Small intestine (tissue), 7 donors: Measurements from ENCODE around the gene DRAP1. TPM values are rescaled to one million over a fixed set of nuclear protein-coding genes. Genes with fewer than 3 reads are reported as not detected.
"Not testable (repeated sequence)": the region's sequence is repeated elsewhere in the genome, so short reads cannot be mapped to it uniquely, and the experiment has no call there.

ENCODE experiments used
- DNase-seq, 2 donors: peaks; one replicate each; pipeline versions ENCODE4 v3.0.0 to v3.0.0-alpha.2; 2013
- FAIRE-seq: peaks from 2 replicates; lab custom pipeline; 2012; peaks lifted over from hg19 to GRCh38; lab: Jason Lieb, UNC
- H3K27ac ChIP-seq, 3 donors: one replicate each; pipeline ENCODE4 v1.5.1; 2013; ENCODE audit warnings: low read length in 2 of 3, mild to moderate bottlenecking in 2 of 3, control low read depth in 1 of 3, inconsistent platforms in 1 of 3, low read depth in 1 of 3, moderate library complexity in 1 of 3
- H3K27me3 ChIP-seq, 3 donors: one replicate each; pipeline ENCODE4 v1.6.1; 2013; ENCODE audit warnings: low read length in 3 of 3, inconsistent platforms in 1 of 3; ENCODE audit not compliant: control insufficient read depth in 3 of 3, insufficient read depth in 3 of 3
- H3K36me3 ChIP-seq, 3 donors: one replicate each; pipeline ENCODE4 v1.6.1; 2013; ENCODE audit warnings: low read length in 3 of 3, inconsistent platforms in 1 of 3, low read depth in 1 of 3, mild to moderate bottlenecking in 1 of 3, moderate library complexity in 1 of 3; ENCODE audit not compliant: control insufficient read depth in 3 of 3, insufficient read depth in 2 of 3
- H3K4me1 ChIP-seq, 3 donors: one replicate each; pipeline ENCODE4 v1.6.1; 2013; ENCODE audit warnings: low read length in 2 of 3, inconsistent platforms in 1 of 3, low read depth in 1 of 3, mild to moderate bottlenecking in 1 of 3, moderate library complexity in 1 of 3; ENCODE audit not compliant: control insufficient read depth in 3 of 3, insufficient read depth in 2 of 3
- H3K4me3 ChIP-seq, 3 donors: one replicate each; pipeline ENCODE4 v1.5.1; 2013; ENCODE audit warnings: low read length in 3 of 3, control low read depth in 1 of 3, inconsistent platforms in 1 of 3, low read depth in 1 of 3, mild to moderate bottlenecking in 1 of 3, moderate library complexity in 1 of 3
- H3K9me3 ChIP-seq, 2 donors: one replicate each; pipeline ENCODE4 v1.6.1; 2013; ENCODE audit warnings: low read depth in 1 of 2, low read length in 1 of 2; ENCODE audit not compliant: control insufficient read depth in 2 of 2, insufficient read depth in 1 of 2
- WGBS, 3 donors: extraction: QIAGEN DNeasy Blood & Tissue Kit; methylation state at CpG; one replicate each; pipeline ENCODE4 v1.1.7; 2013; 5-methylcytosine and 5-hydroxymethylcytosine counted together
- polyA plus RNA-seq, 4 donors: library from polyadenylated mRNA; stranded (reverse) in 3 of 4; unstranded in 1 of 4; fragments of 200-250 nt in 3 of 4; fragments of 120-200 nt in 1 of 4; gene quantifications; one replicate each; pipeline versions ENCODE4 v1.2.1 to v1.2.3, GENCODE V29; 2013
- donor health status: healthy with polysubstance abuse.
- donor health status: control.
- donor health status: control.
- donor health status: Bipolar disorder and iron deficiency.
- donor health status: healthy.

Gene DRAP1
- polyA plus RNA-seq, 4 donors = 53.2 to 87.3 (median 70.7) TPM

DNA sequence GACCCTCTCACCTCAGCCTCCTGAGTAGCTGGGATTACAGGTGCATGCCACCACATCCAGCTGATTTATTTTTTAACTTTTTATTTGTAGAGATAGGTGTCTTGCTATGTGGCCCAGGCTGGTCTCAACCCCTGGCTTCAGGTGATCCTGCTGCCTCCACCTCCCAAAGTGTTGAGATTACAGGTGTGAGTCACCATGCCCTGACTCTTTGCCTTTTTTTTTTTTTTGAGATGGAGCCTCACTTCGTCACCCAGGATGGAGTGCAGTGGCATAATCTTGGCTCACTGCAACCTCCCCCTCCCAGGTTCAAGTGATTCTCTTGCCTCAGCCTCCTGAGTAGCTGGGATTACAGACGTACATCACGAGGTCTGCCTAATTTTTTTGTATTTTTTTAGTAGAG lies 32.4 kb downstream of the DRAP1 start:
- not testable (repeated sequence) for H3K4me3 ChIP-seq, H3K36me3 ChIP-seq, DNase-seq, H3K9me3 ChIP-seq, FAIRE-seq, H3K4me1 ChIP-seq, H3K27ac ChIP-seq
- WGBS, 3 donors = 33 to 57% (median 46%) methylated on average over 3 of the region's 3 CpGs
- peaks cover 0 to 16% (median 0%) of the 10 kb centered on the region in 3 donors for H3K27me3 ChIP-seq

DNA sequence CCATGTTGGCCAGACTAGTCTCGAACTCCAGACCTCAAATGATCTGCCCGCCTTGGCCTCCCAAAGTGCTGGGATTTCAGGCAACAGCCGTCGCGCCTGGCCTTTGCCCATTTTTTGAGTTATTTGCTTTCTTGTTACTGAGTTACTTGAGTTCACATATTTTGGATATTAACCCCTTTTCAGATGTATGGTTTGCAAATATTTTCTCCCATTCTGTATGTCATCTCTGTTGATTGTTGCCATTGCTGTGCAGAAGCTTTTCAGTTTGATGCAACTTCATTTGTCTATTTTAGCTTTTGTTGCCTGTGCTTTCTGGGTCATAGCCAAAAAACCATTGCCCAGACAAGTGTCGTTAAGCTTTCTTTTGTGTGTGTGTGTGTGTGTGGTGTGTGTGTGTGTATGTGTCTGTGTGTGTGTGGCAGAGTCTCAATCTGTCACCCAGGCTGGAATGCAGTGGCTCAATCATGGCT lies 32.9 kb downstream of the DRAP1 start:
- WGBS, 3 donors = 18 to 49% (median 47%) methylated on average over 6 of the region's 6 CpGs
- H3K27me3 ChIP-seq = peaks cover 0 to 13% (median 0%) of the 10 kb centered on the region in 3 donors
- DNase-seq = no peak
- no peak overlapping the region for H3K27ac ChIP-seq
- no peaks in the 10 kb centered on the region for H3K9me3 ChIP-seq
- no peak overlapping the region for H3K4me3 ChIP-seq
- H3K36me3 ChIP-seq = no peaks in the 10 kb centered on the region
- no peak for FAIRE-seq
- H3K4me1 ChIP-seq = no peaks in the 10 kb centered on the region

DNA sequence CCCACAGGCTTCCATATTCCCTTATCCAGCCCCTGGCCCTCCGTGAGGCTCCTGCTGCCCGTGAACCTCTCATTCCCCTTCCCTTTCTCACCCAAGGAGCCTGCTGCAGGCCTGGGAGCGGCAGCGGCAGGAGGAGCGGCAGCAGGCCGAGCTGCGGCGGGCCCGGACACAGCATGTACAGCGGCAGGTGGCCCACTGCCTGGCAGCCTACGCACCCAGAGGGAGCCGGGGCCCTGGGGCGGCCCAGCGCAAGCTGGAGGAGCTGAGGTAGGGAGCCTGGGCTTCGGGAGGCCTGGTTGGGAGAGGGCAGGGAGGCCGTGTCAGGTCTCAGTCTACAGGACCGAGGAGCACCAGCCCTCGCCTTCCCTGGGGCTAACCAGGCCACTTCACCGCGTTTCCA lies 34.2 kb downstream of the DRAP1 start:
- 91 to 95% (median 92%) methylated on average over 14 to 20 of the region's 20 CpGs for WGBS, 3 donors
- Histone ChIP-seq H3K9me3 (no peaks in the 10 kb centered on the region), H3K36me3 (no peaks in the 10 kb centered on the region), H3K4me1 (no peaks in the 10 kb centered on the region), H3K27ac (no peak overlapping the region), H3K27me3 (peaks cover 0 to 5% (median 0%) of the 10 kb centered on the region in 3 donors), H3K4me3 (no peak overlapping the region)
- FAIRE-seq (no peak), DNase-seq (no peak)

DNA sequence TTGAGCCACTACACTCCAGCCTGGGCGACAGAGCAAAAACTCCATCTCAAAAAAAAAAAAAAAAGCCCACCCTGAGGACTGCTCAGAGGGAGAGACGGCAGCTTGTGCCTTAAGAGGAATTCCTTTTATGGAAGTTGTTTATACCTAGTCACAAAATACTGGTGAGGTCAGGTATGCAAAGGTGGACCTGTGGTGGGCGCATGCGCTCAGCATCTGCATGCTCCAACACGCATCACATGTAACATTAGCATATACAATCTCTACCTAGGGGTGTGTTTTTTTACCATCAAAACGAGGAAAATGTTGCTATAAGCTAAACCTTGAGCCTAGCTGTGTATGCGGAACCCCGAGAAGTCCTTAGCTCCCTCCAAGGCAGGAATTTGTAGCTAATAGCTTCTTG lies 35.5 kb downstream of the DRAP1 start:
- Histone ChIP-seq H3K9me3 (no peaks in the 10 kb centered on the region), H3K4me1 (no peaks in the 10 kb centered on the region), H3K4me3 (no peak overlapping the region), H3K36me3 (no peaks in the 10 kb centered on the region), H3K27me3 (peaks cover 0 to 5% (median 0%) of the 10 kb centered on the region in 3 donors), H3K27ac (no peak overlapping the region)
- WGBS, 3 donors = 79 to 87% (median 83%) methylated on average over 8 of the region's 8 CpGs
- DNase-seq (no peak), FAIRE-seq (no peak)

DNA sequence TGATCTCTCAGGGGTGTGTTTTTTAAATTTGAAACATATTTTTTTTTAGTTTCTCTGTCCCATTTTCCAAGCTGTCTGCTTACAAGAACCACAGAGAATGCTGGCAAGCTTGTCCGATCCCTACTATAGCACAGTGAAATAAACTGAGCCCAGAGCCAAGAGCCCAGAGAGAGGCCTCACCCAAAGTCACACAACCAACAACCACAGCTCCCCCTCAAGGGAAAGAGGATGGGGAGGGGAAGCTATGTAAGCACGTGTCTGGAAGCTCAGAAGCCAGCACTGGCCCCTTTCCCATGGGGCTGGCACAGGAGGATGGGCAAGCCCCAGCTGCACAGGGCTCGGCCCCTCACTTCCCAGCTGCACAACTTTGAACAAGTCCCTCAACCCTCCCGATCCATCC lies 39.1 kb downstream of the DRAP1 start:
- DNase-seq (no peak), FAIRE-seq (no peak)
- no peaks in the 10 kb centered on the region for H3K9me3 ChIP-seq
- peaks cover 0 to 5% (median 0%) of the 10 kb centered on the region in 3 donors for H3K27me3 ChIP-seq
- no peak overlapping the region for H3K4me3 ChIP-seq
- 72 to 81% (median 78%) methylated on average over 4 of the region's 4 CpGs for WGBS, 3 donors
- no peaks in the 10 kb centered on the region for H3K36me3 ChIP-seq
- peaks cover 3 to 11% (median 8%) of the 10 kb centered on the region in 3 donors for H3K4me1 ChIP-seq
- H3K27ac ChIP-seq = no peak overlapping the region

DNA sequence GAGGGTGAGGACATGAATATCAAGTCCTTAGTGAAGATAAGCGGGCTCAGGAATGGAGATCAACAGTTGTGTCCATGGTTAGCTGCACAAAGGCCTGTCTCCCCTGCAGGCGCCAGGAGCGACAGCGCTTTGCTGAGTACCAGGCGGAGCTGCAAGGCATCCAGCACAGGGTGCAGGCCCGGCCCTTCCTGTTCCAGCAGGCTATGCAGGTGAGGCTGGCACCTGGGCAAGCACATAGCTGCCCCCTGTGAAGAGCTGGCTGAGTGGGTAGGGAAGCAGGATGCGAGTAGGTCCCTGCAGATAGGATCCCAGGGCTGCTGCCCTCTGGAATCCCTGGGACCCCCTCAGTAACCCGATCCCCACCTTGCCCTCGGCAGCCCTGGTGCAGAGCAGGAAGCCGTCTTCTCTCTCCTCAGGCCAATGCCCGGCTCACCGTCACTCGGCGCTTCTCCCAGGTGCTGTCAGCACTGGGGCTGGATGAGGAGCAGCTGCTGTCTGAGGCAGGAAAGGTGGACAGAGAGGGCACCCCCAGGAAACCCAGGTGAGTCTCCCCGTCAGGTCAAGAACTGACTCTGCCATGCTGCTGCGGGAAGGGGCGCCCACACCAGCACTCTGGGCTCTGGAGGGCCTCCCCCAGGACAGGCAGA lies 39.7 kb downstream of the DRAP1 start:
- Histone ChIP-seq H3K4me1 (peaks cover 3 to 12% (median 8%) of the 10 kb centered on the region in 3 donors), H3K4me3 (no peak overlapping the region), H3K27me3 (peaks cover 0 to 5% (median 0%) of the 10 kb centered on the region in 3 donors), H3K36me3 (peaks cover 0 to 3% (median 0%) of the 10 kb centered on the region in 3 donors), H3K27ac (no peak overlapping the region), H3K9me3 (no peaks in the 10 kb centered on the region)
- WGBS, 3 donors = 83 to 97% (median 89%) methylated on average over 17 of the region's 17 CpGs
- FAIRE-seq (no peak), DNase-seq (no peak)

DNA sequence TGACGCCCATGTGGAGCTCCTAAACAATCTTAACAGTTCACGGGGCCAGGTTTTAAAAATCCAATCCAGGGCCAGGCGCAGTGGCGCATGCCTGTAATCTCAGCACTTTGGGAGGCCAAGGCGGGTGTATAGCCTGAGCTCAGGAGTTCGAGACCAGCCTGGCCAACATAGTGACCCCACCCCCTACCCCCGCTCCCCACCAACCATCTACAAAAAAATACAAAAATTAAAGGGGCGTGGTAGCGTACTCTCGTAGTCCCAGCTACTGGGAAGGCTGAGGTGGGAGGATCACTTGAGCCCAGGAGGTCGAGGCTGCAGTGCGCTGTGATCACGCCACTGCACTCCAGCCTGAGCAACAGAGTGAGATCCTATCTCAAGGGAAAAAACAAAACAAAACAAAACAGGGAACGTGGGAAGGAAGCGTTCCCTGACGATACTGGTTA lies 41.6 kb downstream of the DRAP1 start:
- peaks cover 7 to 23% (median 14%) of the 10 kb centered on the region in 3 donors for H3K36me3 ChIP-seq
- no peak for DNase-seq
- H3K27ac ChIP-seq = peak overlapping the region; percentile 74 to 97 (median 81)
- no peak for FAIRE-seq
- peak overlapping the region; percentile 51 to 99 (median 98) for H3K4me3 ChIP-seq
- 35 to 47% (median 39%) methylated on average over 16 of the region's 16 CpGs for WGBS, 3 donors
- no peaks in the 10 kb centered on the region for H3K9me3 ChIP-seq
- H3K4me1 ChIP-seq = peaks cover 3 to 12% (median 8%) of the 10 kb centered on the region in 3 donors
- H3K27me3 ChIP-seq = no peaks in the 10 kb centered on the region

DNA sequence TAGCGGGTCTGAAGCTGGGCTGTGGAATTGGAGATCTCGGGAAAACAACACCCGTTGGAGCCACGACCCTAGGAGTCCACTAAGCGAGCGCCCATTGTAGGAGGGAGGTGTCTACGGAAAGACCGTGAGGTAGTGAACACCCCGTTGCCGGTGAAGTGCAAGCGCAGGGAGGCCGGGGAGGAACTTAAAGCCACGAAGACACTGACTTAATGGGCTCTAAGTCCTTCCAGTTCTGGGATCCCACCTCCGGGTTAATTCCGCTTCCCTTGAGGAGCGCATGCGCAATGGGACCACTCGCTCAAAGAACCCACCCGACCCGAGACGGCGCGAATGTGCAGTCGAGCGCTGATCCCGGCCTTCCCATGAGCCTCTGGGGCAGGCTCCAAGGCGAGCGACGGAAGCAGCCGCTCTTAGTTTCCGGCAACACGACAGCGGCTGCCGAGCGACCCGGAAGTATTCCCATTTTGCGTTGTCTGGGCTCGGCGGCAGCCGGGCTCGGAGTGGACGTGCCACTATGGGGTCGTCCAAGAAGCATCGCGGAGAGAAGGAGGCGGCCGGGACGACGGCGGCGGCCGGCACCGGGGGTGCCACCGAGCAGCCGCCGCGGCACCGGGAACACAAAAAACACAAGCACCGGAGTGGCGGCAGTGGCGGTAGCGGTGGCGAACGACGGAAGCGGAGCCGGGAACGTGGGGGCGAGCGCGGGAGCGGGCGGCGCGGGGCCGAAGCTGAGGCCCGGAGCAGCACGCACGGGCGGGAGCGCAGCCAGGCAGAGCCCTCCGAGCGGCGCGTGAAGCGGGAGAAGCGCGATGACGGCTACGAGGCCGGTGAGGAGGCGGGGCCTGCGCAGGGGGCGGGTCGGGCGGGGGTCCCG lies 42.3 kb downstream of the DRAP1 start, which contains the start of gene SART1:
Gene SART1, plus strand, starts transcription at position 468 of the 874 bp plus-strand sequence. Its CDS starts 47 bp downstream, at position 515.
- H3K36me3 ChIP-seq = peaks cover 13 to 29% (median 21%) of the 10 kb centered on the region in 3 donors
- no peaks in the 10 kb centered on the region for H3K9me3 ChIP-seq
- H3K27me3 ChIP-seq = no peaks in the 10 kb centered on the region
- peak within 1 kb of the TSS; percentile 74 to 97 (median 81) for H3K27ac ChIP-seq
- WGBS, 3 donors = 0% methylated on average over 85 to 97 of the region's 97 CpGs
- peak; percentile 96 to 98 for DNase-seq
- peak within 1 kb of the TSS; percentile 51 to 99 (median 98) for H3K4me3 ChIP-seq
- H3K4me1 ChIP-seq = peaks cover 3 to 12% (median 8%) of the 10 kb centered on the region in 3 donors
- FAIRE-seq = no peak
